ENCODE data around the gene GLP1R. TPM values are rescaled to one million over a fixed set of nuclear protein-coding genes. Genes with fewer than 3 reads are reported as not detected.

Gene GLP1R
- total RNA-seq, 1 experiment from 2014 or later: not detected

DNA sequence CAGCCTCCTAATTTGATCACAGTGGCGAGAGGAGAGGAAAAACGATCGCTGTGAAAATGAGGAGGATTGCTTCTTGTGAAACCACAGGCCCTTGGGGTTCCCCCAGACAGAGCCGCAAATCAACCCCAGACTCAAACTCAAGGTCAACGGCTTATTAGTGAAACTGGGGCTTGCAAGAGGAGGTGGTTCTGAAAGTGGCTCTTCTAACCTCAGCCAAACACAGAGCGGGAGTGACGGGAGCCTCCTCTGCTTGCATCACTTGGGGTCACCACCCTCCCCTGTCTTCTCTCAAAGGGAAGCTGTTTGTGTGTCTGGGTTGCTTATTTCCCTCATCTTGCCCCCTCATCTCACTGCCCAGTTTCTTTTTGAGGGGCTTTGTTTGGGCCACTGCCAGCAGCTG, 37.7 kb downstream of the GLP1R start:
- POLR2A ChIA-PET: no interaction called here
- H3K27ac ChIP-seq (ENCODE audit: low read length): no peak overlapping the region
- ATAC-seq: no peak
- no peak for TF ChIP-seq SIN3A (IDR thresholded peaks at IDR 0.05; ENCODE audit: borderline replicate concordance, insufficient read depth, low read depth, low read length)
- no peak for TF ChIP-seq TCF7L2 (IDR thresholded peaks at IDR 0.05; ENCODE audit: low read depth, low read length)
- TF ChIP-seq, protein P1, sequence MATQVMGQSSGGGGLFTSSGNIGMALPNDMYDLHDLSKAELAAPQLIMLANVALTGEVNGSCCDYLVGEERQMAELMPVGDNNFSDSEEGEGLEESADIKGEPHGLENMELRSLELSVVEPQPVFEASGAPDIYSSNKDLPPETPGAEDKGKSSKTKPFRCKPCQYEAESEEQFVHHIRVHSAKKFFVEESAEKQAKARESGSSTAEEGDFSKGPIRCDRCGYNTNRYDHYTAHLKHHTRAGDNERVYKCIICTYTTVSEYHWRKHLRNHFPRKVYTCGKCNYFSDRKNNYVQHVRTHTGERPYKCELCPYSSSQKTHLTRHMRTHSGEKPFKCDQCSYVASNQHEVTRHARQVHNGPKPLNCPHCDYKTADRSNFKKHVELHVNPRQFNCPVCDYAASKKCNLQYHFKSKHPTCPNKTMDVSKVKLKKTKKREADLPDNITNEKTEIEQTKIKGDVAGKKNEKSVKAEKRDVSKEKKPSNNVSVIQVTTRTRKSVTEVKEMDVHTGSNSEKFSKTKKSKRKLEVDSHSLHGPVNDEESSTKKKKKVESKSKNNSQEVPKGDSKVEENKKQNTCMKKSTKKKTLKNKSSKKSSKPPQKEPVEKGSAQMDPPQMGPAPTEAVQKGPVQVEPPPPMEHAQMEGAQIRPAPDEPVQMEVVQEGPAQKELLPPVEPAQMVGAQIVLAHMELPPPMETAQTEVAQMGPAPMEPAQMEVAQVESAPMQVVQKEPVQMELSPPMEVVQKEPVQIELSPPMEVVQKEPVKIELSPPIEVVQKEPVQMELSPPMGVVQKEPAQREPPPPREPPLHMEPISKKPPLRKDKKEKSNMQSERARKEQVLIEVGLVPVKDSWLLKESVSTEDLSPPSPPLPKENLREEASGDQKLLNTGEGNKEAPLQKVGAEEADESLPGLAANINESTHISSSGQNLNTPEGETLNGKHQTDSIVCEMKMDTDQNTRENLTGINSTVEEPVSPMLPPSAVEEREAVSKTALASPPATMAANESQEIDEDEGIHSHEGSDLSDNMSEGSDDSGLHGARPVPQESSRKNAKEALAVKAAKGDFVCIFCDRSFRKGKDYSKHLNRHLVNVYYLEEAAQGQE (IDR thresholded peaks at IDR 0.05; ENCODE audit: insufficient read depth in 1 of 2, low read depth in 2 of 2, low read length in 1 of 2): no peak
- no peak for TF ChIP-seq POLR2AphosphoS5 (IDR thresholded peaks at IDR 0.05; ENCODE audit: low read depth, low read length)
- TF ChIP-seq, protein P2, sequence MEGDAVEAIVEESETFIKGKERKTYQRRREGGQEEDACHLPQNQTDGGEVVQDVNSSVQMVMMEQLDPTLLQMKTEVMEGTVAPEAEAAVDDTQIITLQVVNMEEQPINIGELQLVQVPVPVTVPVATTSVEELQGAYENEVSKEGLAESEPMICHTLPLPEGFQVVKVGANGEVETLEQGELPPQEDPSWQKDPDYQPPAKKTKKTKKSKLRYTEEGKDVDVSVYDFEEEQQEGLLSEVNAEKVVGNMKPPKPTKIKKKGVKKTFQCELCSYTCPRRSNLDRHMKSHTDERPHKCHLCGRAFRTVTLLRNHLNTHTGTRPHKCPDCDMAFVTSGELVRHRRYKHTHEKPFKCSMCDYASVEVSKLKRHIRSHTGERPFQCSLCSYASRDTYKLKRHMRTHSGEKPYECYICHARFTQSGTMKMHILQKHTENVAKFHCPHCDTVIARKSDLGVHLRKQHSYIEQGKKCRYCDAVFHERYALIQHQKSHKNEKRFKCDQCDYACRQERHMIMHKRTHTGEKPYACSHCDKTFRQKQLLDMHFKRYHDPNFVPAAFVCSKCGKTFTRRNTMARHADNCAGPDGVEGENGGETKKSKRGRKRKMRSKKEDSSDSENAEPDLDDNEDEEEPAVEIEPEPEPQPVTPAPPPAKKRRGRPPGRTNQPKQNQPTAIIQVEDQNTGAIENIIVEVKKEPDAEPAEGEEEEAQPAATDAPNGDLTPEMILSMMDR (IDR thresholded peaks at IDR 0.05): no peak
- peaks cover 32% of the 10 kb centered on the region for H3K27me3 ChIP-seq (ENCODE audit: control insufficient read depth, insufficient read depth, low read length)
- H3K36me3 ChIP-seq (ENCODE audit: control insufficient read depth, insufficient read depth, low read length): no peaks in the 10 kb centered on the region
- no TSS peak for BruUV-seq (replicated peaks)
- H3K4me3 ChIP-seq (ENCODE audit: low read depth in 2 of 2, low read length in 2 of 2): no peak overlapping the region
- intact Hi-C loops (cut with micrococcal nuclease; ENCODE audit: unreplicated experiment): no loop called here
- no peaks in the 10 kb centered on the region for H3K9me3 ChIP-seq (ENCODE audit: control insufficient read depth, insufficient read depth, low read depth, low read length)
- H3K4me1 ChIP-seq (ENCODE audit: control insufficient read depth, insufficient read depth, low read length): no peaks in the 10 kb centered on the region
- DNase-seq (ENCODE audit: low read depth, low spot score): no peak
- in situ Hi-C loops (cut with HindIII; ENCODE audit: low pct_unique_long_range_greater_than_20kb, low sequenced_read_pairs): no loop called here
- CTCF ChIA-PET: no interaction called here

DNA sequence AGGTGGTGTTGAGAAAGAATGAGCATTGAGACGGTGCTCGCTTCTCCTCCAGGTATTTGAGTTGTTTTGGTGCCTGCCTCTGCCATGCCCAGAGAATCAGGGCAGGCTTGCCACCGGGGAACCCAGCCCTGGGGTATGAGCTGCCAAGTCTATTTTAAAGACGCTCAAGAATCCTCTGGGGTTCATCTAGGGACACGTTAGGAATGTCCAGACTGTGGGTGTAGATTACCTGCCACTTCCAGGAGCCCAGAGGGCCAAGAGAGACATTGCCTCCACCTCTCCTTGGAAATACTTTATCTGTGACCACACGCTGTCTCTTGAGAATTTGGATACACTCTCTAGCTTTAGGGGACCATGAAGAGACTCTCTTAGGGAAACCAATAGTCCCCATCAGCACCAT, 38.1 kb downstream of the GLP1R start:
- ChIA-PET CTCF (no interaction called here), POLR2A (no interaction called here)
- Histone ChIP-seq H3K4me1 (ENCODE audit: control insufficient read depth, insufficient read depth, low read length) (no peaks in the 10 kb centered on the region), H3K27ac (ENCODE audit: low read length) (no peak overlapping the region), H3K4me3 (ENCODE audit: low read depth in 2 of 2, low read length in 2 of 2) (no peak overlapping the region), H3K36me3 (ENCODE audit: control insufficient read depth, insufficient read depth, low read length) (no peaks in the 10 kb centered on the region), H3K9me3 (ENCODE audit: control insufficient read depth, insufficient read depth, low read depth, low read length) (no peaks in the 10 kb centered on the region), H3K27me3 (ENCODE audit: control insufficient read depth, insufficient read depth, low read length) (peaks cover 36% of the 10 kb centered on the region)
- in situ Hi-C loops (cut with HindIII; ENCODE audit: low pct_unique_long_range_greater_than_20kb, low sequenced_read_pairs) (no loop called here), intact Hi-C loops (cut with micrococcal nuclease; ENCODE audit: unreplicated experiment) (no loop called here)
- no TSS peak for BruUV-seq (replicated peaks)
- TF ChIP-seq TCF7L2 (IDR thresholded peaks at IDR 0.05; ENCODE audit: low read depth, low read length): no peak
- TF ChIP-seq, protein P1 (IDR thresholded peaks at IDR 0.05; ENCODE audit: insufficient read depth in 1 of 2, low read depth in 2 of 2, low read length in 1 of 2): no peak
- ATAC-seq (no peak), DNase-seq (ENCODE audit: low read depth, low spot score) (no peak)

Measured in Panc1 (cell line).